ENCODE data around the gene WNT3A. TPM values are rescaled to one million over a fixed set of nuclear protein-coding genes. Genes with fewer than 3 reads are reported as not detected.

Gene WNT3A
- total RNA-seq, 1 experiment from 2014 or later = 1.0 TPM

GRCh38 chr1:228004856-228005462 is 1.8 kb upstream of the WNT3A start:
- no peak overlapping the region for H3K4me2 ChIP-seq (ENCODE audit: low read length)
- POLR2A ChIA-PET (ENCODE audit: unreplicated experiment) = interaction anchor here (0.5 to 0.7 kb wide), 2 partner anchors 19 to 77 kb away, joined by 3 to 7 read pairs; no protein-coding TSS in a partner anchor
- intact Hi-C loops (cut with micrococcal nuclease) = loop anchor here (5.0 kb wide), 1 partner anchor 52 kb away; no protein-coding TSS in a partner anchor

DNA sequence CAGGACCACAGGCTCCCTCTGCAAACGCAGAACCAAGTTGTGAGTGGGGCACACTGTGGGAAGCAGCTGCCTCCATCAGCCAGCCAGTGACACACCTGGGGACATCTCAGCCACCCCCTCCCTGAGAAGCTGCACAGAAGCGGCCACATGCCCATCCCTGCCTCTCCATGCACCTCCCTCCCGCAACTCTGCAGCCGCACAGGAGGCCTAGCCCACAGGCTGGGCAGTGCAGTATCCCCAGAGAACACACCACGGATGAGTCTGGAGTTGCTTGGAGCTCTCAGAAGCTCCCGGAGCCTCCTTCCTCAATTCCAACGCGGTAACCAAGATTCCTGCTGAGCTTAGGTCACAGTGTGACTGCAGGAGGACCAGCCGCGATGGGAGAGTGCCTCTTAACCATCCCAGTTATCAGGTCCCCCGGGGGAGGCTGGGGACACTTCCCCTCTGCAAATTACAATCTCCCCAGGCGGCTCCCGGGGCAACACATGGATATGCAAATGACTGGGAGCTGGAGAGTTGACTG is 1.2 kb upstream of the WNT3A start:
- H3K27ac ChIP-seq (ENCODE audit: low read length) = no peak overlapping the region
- no peaks in the 10 kb centered on the region for H3K9me2 ChIP-seq (replicated peaks; ENCODE audit: low read length)
- POLR2A ChIA-PET (ENCODE audit: unreplicated experiment) = interaction anchor here (0.5 kb wide), 2 partner anchors 17 to 19 kb away, joined by 3 to 6 read pairs; no protein-coding TSS in a partner anchor
- CTCF ChIA-PET = interaction anchor here (0.6 kb wide), 2 partner anchors 31 to 46 kb away, joined by 3 read pairs; no protein-coding TSS in a partner anchor
- H3K4me3 ChIP-seq (ENCODE audit: low read length) = no peak overlapping the region
- no peaks in the 10 kb centered on the region for H3K79me2 ChIP-seq (ENCODE audit: low read length)
- no peaks in the 10 kb centered on the region for H3K36me3 ChIP-seq (ENCODE audit: low read depth, low read length)
- peaks cover 33% of the 10 kb centered on the region for H3K27me3 ChIP-seq (ENCODE audit: low read length)
- no peak overlapping the region for H3K9ac ChIP-seq (ENCODE audit: low read length)
- BruUV-seq (replicated peaks) = no TSS peak
- intact Hi-C loops (cut with micrococcal nuclease) = no loop called here
- DNase-seq (peak; percentile 21), ATAC-seq (peak; percentile 5; the same call in 1 of the 2 replicates)
- no peaks in the 10 kb centered on the region for H3K9me3 ChIP-seq (ENCODE audit: low read length)
- H3K4me2 ChIP-seq (ENCODE audit: low read length) = no peak overlapping the region
- no peak for TF ChIP-seq EZH2 (IDR thresholded peaks at IDR 0.05; ENCODE audit: low read length, unreplicated experiment)
- TF ChIP-seq EZH2phosphoT487 (IDR thresholded peaks at IDR 0.05; ENCODE audit: borderline replicate concordance, low read length) = no peak
- no peak for TF ChIP-seq CTCF (conservative IDR thresholded peaks at IDR 0.05; ENCODE audit: low read depth, low read length)
- H3K4me1 ChIP-seq (ENCODE audit: insufficient read depth, low read length) = peaks cover 4% of the 10 kb centered on the region; the same call in 1 of the 2 replicates
- H3F3A ChIP-seq (ENCODE audit: low read length, unreplicated experiment) = no peaks in the 10 kb centered on the region
- no peak overlapping the region for H2AFZ ChIP-seq (ENCODE audit: low read length)
- no peaks in the 10 kb centered on the region for H4K20me1 ChIP-seq (ENCODE audit: low read length)

More at GRCh38 chr1:228004856-228005462, 1.8 kb upstream of the WNT3A start:
- Histone ChIP-seq H3K27ac (ENCODE audit: low read length) (no peak overlapping the region), H3F3A (ENCODE audit: low read length, unreplicated experiment) (no peaks in the 10 kb centered on the region), H3K27me3 (ENCODE audit: low read length) (peaks cover 33% of the 10 kb centered on the region), H3K79me2 (ENCODE audit: low read length) (no peaks in the 10 kb centered on the region), H3K36me3 (ENCODE audit: low read depth, low read length) (no peaks in the 10 kb centered on the region), H2AFZ (ENCODE audit: low read length) (no peak overlapping the region), H4K20me1 (ENCODE audit: low read length) (no peaks in the 10 kb centered on the region), H3K4me1 (ENCODE audit: insufficient read depth, low read length) (peaks cover 4% of the 10 kb centered on the region; the same call in 1 of the 2 replicates), H3K9me3 (ENCODE audit: low read length) (no peaks in the 10 kb centered on the region), H3K4me3 (ENCODE audit: low read length) (no peak overlapping the region), H3K9ac (ENCODE audit: low read length) (no peak overlapping the region), H3K9me2 (replicated peaks; ENCODE audit: low read length) (no peaks in the 10 kb centered on the region)
- BruUV-seq (replicated peaks) = no TSS peak
- ATAC-seq (peak; percentile 20; the same call in 1 of the 2 replicates), DNase-seq (no peak)
- TF ChIP-seq CTCF (conservative IDR thresholded peaks at IDR 0.05; ENCODE audit: low read depth, low read length) = no peak
- no peak for TF ChIP-seq EZH2 (IDR thresholded peaks at IDR 0.05; ENCODE audit: low read length, unreplicated experiment)
- CTCF ChIA-PET = interaction anchor here (0.6 to 1.3 kb wide), 2 partner anchors 47 to 53 kb away, joined by 3 read pairs; no protein-coding TSS in a partner anchor

Data from PC-3 (cell line).